HUES48 (cell line): Measurements from ENCODE around the gene KRT86.
"Not testable (repeated sequence)": the region's sequence is repeated elsewhere in the genome, so short reads cannot be mapped to it uniquely, and the experiment has no call there.

ENCODE experiments used
- H3K27ac ChIP-seq: one replicate; pipeline ENCODE4 v1.7.0; 2013; ENCODE audit warnings: low read depth, low read length, inconsistent platforms
- H3K27me3 ChIP-seq: 2 replicates; pipeline ENCODE4 v1.6.1; 2013; ENCODE audit warnings: mild to moderate bottlenecking, low read length; ENCODE audit not compliant: control insufficient read depth, insufficient read depth
- H3K36me3 ChIP-seq: 2 replicates; pipeline ENCODE4 v1.6.1; 2013; ENCODE audit warnings: low read length; ENCODE audit not compliant: control insufficient read depth, insufficient read depth
- H3K4me1 ChIP-seq: 2 replicates; pipeline ENCODE4 v1.6.1; 2013; ENCODE audit warnings: mild to moderate bottlenecking, low read length; ENCODE audit not compliant: control insufficient read depth, insufficient read depth
- H3K4me3 ChIP-seq: 2 replicates; pipeline ENCODE4 v1.5.1; 2013; ENCODE audit warnings: mild to moderate bottlenecking, low read depth, low read length
- H3K9ac ChIP-seq: 2 replicates; pipeline ENCODE4 v1.6.1; 2013; ENCODE audit warnings: mild to moderate bottlenecking, low read depth, low read length, moderate library complexity
- H3K9me3 ChIP-seq: 2 replicates; pipeline ENCODE4 v1.6.1; 2013; ENCODE audit warnings: low read length; ENCODE audit not compliant: control insufficient read depth, insufficient read depth

Gene KRT86

DNA sequence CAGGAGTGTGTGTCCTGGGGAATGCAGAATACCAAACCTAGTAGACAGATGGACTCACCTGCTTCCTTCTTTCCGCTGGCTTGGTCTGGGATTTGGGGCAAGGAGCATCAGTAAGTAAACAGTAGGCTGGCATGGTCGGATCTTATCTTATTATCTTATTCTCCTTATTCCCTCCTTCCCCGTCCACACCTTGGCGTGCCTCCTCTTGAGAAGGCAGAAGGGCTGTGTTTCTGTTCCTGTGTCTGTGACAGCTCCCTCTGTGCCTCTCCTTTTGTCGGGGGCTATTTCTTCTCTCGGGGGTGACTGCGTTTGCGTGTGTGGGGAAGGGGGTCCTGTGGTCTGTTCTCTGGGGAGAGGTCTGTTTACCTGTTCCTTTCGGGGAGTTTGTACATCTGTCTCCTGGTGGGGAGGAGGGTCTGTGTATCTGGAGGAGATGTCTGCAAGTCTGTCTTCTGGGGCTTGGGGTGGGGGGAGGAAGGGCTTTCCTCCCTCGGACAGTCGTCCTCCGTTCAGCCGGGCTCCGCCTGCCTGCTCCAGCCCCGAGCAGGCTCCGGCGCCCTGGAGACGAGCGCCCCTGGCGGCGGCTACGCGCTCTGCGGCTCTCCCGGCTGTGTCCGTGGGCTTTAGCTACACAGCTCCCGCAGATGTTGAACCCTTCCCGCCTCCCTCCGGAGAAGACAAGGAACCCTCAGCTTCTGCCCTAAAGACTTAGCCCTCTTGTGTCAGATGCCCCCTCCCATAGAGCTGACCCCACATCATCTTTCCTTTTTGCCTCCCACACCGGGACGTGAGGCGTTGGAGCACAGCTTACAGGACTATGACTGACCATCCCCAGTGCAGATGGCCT is 4.4 kb downstream of the KRT86 start:
- H3K9ac ChIP-seq, result no peak overlapping the region
- peak overlapping the region; percentile 50 for H3K4me3 ChIP-seq
- no peak overlapping the region for H3K27ac ChIP-seq

GRCh38 chr12:52279422-52280318 is 5.2 kb downstream of the KRT86 start:
- H3K4me1 ChIP-seq, result peaks cover 3% of the 10 kb centered on the region; the same call in 1 of the 2 replicates
- H3K36me3 ChIP-seq, result no peaks in the 10 kb centered on the region
- H3K27me3 ChIP-seq, result peaks cover 10% of the 10 kb centered on the region
- no peak overlapping the region for H3K4me3 ChIP-seq
- no peak overlapping the region for H3K27ac ChIP-seq
- H3K9ac ChIP-seq, result no peak overlapping the region
- H3K9me3 ChIP-seq, result no peaks in the 10 kb centered on the region

More for the DNA sequence above, 4.4 kb downstream of the KRT86 start:
- peaks cover 3% of the 10 kb centered on the region; the same call in 1 of the 2 replicates for H3K4me1 ChIP-seq
- peaks cover 10% of the 10 kb centered on the region for H3K27me3 ChIP-seq
- no peaks in the 10 kb centered on the region for H3K36me3 ChIP-seq
- no peaks in the 10 kb centered on the region for H3K9me3 ChIP-seq

DNA sequence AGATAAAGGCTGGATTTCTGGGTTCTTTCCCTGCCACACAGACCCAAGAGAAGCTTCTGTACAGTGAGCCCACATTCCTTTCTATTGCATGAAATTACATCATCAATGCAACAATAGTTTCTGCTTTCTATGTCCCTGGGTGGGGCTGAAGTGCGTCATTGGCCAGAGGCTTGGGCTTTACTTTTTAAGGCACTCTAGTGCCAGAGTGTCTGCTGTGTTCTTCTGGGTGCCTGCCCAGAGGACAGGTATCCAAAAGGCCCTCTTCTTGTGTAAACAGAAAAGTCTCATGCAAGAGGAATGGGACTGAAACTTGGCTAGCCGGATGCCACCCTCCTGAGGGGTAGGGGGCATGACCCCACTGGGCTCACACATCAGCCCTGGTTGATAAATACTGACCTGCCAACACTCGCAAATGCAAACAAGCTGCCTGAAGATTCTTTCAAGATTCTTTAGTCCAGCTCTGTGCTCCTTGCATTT is 5.9 kb downstream of the KRT86 start:
- no peaks in the 10 kb centered on the region for H3K9me3 ChIP-seq
- H3K27me3 ChIP-seq, result peaks cover 10% of the 10 kb centered on the region
- H3K36me3 ChIP-seq, result no peaks in the 10 kb centered on the region
- H3K4me3 ChIP-seq, result no peak overlapping the region
- peaks cover 3% of the 10 kb centered on the region; the same call in 1 of the 2 replicates for H3K4me1 ChIP-seq
- H3K9ac ChIP-seq, result no peak overlapping the region
- H3K27ac ChIP-seq, result no peak overlapping the region

DNA sequence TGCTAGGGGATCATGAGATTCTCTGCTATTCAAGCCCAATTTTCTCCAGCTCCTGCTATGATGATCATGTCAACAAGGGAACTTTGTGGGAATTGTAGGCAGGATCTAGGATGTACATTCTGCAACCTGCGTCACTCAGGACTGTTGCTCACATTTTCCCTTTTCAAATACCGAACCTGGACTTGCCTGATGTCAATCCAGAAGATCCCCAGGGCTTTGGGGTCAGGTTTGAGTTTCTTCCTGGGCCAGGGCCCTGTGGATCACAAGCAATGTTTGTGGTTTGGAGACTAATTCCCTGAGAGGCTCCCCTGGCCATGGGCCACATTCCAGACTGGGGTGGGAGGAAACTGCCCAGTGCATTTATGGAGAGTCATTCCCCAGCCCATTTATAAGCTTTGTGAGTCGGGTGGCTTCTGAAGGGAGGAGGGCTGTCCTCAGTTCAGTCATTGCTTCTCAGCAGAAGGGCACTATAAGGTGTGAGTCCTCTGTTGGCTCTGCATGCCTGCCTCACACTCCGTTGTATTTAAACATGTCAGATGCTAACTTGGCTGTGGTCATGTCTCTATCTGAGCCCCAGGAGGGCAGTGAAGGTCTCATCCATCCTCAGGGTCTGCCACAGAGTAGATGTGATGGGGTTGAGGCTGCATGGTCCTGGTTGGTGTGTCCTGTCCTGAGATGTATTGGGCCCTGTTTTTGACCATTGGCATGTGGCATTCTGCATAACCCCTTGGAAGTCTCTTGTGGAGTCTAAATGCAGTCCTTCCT is 6.5 kb downstream of the KRT86 start:
- Histone ChIP-seq H3K27me3 (peaks cover 10% of the 10 kb centered on the region), H3K27ac (no peak overlapping the region), H3K9me3 (no peaks in the 10 kb centered on the region), H3K36me3 (no peaks in the 10 kb centered on the region), H3K4me3 (no peak overlapping the region), H3K9ac (no peak overlapping the region), H3K4me1 (peaks cover 3% of the 10 kb centered on the region; the same call in 1 of the 2 replicates)

GRCh38 chr12:52284562-52285171 is 10.2 kb downstream of the KRT86 start:
- Histone ChIP-seq H3K9ac (no peak overlapping the region), H3K27me3 (no peaks in the 10 kb centered on the region), H3K27ac (no peak overlapping the region), H3K4me1 (no peaks in the 10 kb centered on the region), H3K4me3 (no peak overlapping the region), H3K36me3 (no peaks in the 10 kb centered on the region), H3K9me3 (no peaks in the 10 kb centered on the region)

- no peak overlapping the region for H3K27ac ChIP-seq
- no peak overlapping the region for H3K4me3 ChIP-seq
- no peaks in the 10 kb centered on the region for H3K4me1 ChIP-seq
- H3K9me3 ChIP-seq, result no peaks in the 10 kb centered on the region
- no peaks in the 10 kb centered on the region for H3K27me3 ChIP-seq
- H3K36me3 ChIP-seq, result no peaks in the 10 kb centered on the region
- no peak overlapping the region for H3K9ac ChIP-seq
These were observed 10.8 kb downstream of the KRT86 start for GRCh38 chr12:52285172-52285745.

DNA sequence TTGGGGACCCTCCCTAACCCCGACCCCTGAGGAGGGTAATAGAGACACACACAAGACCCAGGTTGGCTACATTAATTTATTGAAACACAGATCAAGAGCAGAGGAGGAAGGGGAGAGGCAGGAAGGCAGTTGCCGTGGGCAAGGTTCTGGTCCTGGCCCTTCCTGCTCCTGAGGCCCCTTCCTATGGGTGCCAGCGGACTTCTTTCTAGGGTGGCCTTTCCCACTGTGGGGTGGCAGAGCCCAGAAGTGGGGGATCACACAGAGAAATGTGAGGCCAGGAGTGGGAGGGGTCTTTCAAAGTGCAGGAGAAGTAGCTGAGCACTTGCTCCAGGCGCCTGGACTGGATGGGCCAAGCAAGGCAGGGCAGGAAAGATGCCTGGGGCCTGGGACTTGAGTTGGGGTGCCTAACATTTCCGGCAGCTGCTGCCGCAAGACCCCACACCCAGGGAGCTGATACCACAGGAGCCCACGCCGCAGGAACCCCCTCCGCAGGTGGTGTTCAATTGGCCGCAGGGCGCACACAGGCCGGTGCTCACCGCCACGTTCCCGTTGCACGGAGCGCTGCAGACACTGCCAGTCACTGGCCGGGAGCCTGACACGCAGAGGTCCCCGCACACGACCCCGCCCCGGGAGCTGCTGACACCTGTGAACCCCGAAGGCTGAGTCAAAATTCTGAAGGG is 11.5 kb downstream of the KRT86 start:
- Histone ChIP-seq H3K9me3 (no peaks in the 10 kb centered on the region), H3K36me3 (no peaks in the 10 kb centered on the region), H3K27me3 (no peaks in the 10 kb centered on the region), H3K9ac (no peak overlapping the region), H3K27ac (no peak overlapping the region), H3K4me3 (no peak overlapping the region), H3K4me1 (no peaks in the 10 kb centered on the region)

GRCh38 chr12:52286857-52287785 is 12.7 kb downstream of the KRT86 start:
- not testable (repeated sequence) for H3K9ac ChIP-seq, H3K27ac ChIP-seq, H3K4me1 ChIP-seq, H3K4me3 ChIP-seq, H3K36me3 ChIP-seq, H3K27me3 ChIP-seq, H3K9me3 ChIP-seq
